Measurements from ENCODE around the gene HOXB5.

Gene HOXB5

GRCh38 chr17:48601539-48602425, 8.2 kb upstream of the HOXB5 start:
- TF ChIP-seq SIN3A (IDR thresholded peaks at IDR 0.05; ENCODE audit: borderline replicate concordance, insufficient read depth, low read length) = no peak
- no peak for TF ChIP-seq FOXP2 (optimal IDR thresholded peaks at IDR 0.05; ENCODE audit: borderline replicate concordance, extremely low read depth, extremely low read length, insufficient read depth)
- no peak for TF ChIP-seq REST (IDR thresholded peaks at IDR 0.05; ENCODE audit: insufficient read depth in 1 of 2, low read depth in 2 of 2, low read length in 2 of 2)
- no peak for TF ChIP-seq TAF1 (IDR thresholded peaks at IDR 0.05; ENCODE audit: borderline replicate concordance, insufficient read depth, low read length)
- no peak for TF ChIP-seq POLR2AphosphoS5 (IDR thresholded peaks at IDR 0.05; ENCODE audit: low read depth, low read length)

- TF ChIP-seq TAF1 (IDR thresholded peaks at IDR 0.05; ENCODE audit: borderline replicate concordance, insufficient read depth, low read length) = no peak
- TF ChIP-seq FOXP2 (optimal IDR thresholded peaks at IDR 0.05; ENCODE audit: borderline replicate concordance, extremely low read depth, extremely low read length, insufficient read depth) = no peak
- no peak for TF ChIP-seq REST (IDR thresholded peaks at IDR 0.05; ENCODE audit: insufficient read depth in 1 of 2, low read depth in 2 of 2, low read length in 2 of 2)
- no peak for TF ChIP-seq POLR2AphosphoS5 (IDR thresholded peaks at IDR 0.05; ENCODE audit: low read depth, low read length)
- TF ChIP-seq SIN3A (IDR thresholded peaks at IDR 0.05; ENCODE audit: borderline replicate concordance, insufficient read depth, low read length) = no peak
Observed at GRCh38 chr17:48601207-48601538, 7.6 kb upstream of the HOXB5 start.

- TF ChIP-seq TAF1 (IDR thresholded peaks at IDR 0.05; ENCODE audit: borderline replicate concordance, insufficient read depth, low read length) (no peak), POLR2AphosphoS5 (IDR thresholded peaks at IDR 0.05; ENCODE audit: low read depth, low read length) (no peak), FOXP2 (optimal IDR thresholded peaks at IDR 0.05; ENCODE audit: borderline replicate concordance, extremely low read depth, extremely low read length, insufficient read depth) (no peak), REST (IDR thresholded peaks at IDR 0.05; ENCODE audit: insufficient read depth in 1 of 2, low read depth in 2 of 2, low read length in 2 of 2) (no peak), SIN3A (IDR thresholded peaks at IDR 0.05; ENCODE audit: borderline replicate concordance, insufficient read depth, low read length) (no peak)
Observed at GRCh38 chr17:48600244-48601098, 6.9 kb upstream of the HOXB5 start.

GRCh38 chr17:48599354-48599753, 5.8 kb upstream of the HOXB5 start:
- TF ChIP-seq REST (IDR thresholded peaks at IDR 0.05; ENCODE audit: insufficient read depth in 1 of 2, low read depth in 2 of 2, low read length in 2 of 2) (no peak), TAF1 (IDR thresholded peaks at IDR 0.05; ENCODE audit: borderline replicate concordance, insufficient read depth, low read length) (no peak), FOXP2 (optimal IDR thresholded peaks at IDR 0.05; ENCODE audit: borderline replicate concordance, extremely low read depth, extremely low read length, insufficient read depth) (no peak), POLR2AphosphoS5 (IDR thresholded peaks at IDR 0.05; ENCODE audit: low read depth, low read length) (no peak), SIN3A (IDR thresholded peaks at IDR 0.05; ENCODE audit: borderline replicate concordance, insufficient read depth, low read length) (no peak)

Measured in PFSK-1 (cell line).